Germinal center (tissue), 1 donor: ENCODE results near the gene CLMN.

ENCODE experiments used
- DNase-seq: peaks from one replicate; pipeline ENCODE4 v3.0.0; 2012; ENCODE audit warnings: mixed read lengths, low spot score

Gene CLMN

DNA sequence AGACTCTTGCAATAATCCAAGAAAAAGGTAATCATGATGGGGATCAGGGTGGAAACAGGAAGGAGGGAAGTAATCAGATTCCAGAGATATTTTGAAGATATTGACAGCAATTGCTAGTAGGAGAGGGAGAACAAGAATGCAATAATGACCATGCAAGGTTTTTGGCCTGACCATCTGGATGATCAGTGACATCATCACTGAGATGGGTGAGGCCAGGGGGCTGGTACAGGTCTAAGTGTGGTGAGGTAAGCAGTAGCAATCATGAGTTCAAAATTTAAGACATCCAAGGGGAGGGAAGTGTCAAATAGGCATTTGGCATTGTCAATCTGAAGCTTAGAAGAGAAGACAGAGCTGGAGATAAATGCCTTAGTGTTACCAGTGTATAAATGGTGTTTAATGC lies 24.8 kb upstream of the CLMN start:
- no peak for DNase-seq

DNA sequence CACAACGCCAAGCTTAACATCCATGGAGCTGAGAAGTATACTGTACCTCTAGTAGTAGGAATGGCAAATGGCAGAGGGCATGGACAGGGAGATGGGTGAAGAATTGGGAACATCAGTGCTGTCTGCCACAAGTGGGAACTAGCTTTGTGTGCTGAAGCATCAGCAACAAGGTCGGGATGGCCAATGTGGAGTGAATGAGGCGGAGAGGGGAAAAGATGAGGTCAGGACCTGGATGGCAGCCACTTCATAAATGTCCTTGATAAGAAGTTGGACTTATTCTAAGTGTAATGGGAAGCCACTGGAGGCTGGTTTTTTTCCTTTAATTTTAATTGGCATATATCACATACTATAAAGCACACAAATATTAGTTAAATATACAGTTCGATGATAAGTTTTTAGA lies 21.9 kb upstream of the CLMN start:
- DNase-seq = no peak

DNA sequence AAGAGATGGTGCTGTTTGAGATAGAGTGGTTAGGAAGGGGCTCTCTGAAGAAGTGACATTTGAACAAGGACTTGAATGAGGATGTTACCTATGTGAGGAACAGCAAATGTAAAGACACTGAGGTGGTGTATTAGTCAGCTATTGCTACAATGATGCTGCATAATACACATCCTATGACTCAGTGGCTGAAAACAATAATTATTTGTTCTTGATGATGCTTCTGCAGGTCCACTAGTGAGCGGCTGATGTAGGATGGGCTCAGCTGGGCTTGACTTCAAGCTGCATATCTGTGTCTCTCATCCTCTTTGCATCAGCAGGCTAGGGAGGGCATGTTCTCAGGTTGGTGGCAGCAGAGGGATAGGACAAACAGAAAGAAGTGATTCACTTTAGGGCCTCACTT lies 21.4 kb upstream of the CLMN start:
- no peak for DNase-seq

DNA sequence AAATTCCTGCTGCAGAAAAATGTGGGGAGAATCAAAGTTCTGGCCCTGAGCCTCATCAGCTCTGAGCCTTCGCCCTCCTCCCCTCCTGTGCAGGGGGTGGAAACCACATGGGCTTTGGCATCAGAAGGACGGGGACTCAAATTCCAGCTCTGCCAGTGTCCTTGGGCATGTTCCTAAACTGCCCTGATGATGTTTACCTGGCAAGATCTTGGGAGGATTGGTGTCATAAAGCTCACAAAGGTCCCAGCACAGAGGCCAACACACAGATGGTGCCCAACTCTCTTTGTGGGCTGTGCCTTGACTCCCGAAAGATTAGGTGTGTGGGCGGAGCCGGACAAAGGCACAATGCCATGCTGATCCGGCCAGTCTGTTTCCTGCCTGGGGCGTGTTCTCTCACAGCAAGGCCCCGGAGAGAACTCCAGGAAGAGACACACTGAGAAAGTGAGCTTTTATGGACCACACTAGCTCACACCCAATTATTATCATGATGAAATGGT lies 20.5 kb upstream of the CLMN start:
- no peak for DNase-seq

DNA sequence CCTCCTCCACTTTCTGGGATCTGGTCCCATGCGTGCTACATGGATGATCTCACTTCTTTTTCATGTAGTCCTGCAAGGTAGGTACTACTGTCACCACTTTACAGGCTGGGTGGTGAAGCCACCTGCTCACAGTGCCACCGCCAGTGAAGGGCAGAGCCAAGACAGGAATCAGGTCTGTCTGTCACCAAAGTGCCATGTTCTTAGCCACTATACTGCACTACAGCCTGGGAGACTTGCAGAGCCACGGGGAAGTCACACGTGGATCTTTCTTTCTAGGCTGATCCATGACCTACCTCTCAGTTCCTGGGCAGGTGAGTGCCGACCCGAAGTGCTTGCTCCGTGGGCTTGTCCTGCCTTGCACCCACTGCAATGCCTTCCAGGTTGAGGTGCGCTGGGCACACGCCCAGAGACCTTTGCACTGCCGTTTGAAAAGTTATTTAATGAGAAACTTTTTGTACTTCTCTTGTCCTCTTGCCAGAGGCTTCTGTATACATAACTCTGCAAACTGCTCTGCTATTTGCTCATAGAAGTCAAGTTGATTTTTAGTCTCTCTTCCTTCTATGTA lies 19.7 kb upstream of the CLMN start:
- no peak for DNase-seq

DNA sequence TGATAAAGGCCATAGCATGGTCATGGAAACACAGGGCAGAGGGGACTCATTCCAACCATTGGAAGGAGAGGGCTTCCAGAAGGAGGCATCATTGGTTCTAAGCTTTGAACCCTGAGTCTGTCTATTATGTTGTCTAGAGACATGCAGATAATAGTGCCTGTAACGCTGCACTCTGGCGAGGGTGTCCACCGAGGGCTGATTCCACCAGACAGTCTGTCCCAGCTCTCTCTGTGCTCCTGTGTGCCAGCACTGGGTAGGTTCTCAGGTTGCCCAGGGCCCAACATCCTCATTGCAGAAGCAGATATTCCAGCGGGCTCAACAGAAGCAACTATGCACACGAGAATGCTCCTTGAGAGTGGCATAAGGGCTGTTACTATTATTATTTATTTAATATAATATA lies 18.7 kb upstream of the CLMN start:
- no peak for DNase-seq

DNA sequence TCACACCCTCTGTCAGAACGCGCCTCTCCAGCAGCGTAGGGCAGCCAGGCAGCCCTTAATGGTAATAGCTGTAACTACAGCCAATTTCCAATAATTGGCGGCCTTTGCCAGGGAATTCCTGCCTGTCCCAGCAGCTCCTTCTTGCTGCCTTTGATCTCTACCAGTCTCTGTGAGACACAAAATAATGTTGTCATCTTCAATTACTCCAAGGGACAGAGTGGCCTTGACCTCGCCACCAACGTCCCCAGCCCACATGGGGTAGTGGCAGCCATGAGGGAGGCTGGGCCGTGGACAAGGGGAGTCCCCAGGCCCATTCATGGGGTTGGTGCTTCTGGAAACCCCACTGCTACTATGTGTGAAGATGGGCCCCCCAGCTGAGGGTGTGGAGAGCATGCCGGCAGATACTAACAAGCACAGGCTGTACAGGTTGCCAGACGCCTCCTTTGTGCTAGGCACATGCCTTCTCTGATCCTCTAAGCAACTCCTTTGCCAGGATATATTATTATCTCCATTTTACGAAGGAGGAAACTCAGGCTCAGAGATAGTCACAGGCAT lies 17.4 kb upstream of the CLMN start:
- no peak for DNase-seq

DNA sequence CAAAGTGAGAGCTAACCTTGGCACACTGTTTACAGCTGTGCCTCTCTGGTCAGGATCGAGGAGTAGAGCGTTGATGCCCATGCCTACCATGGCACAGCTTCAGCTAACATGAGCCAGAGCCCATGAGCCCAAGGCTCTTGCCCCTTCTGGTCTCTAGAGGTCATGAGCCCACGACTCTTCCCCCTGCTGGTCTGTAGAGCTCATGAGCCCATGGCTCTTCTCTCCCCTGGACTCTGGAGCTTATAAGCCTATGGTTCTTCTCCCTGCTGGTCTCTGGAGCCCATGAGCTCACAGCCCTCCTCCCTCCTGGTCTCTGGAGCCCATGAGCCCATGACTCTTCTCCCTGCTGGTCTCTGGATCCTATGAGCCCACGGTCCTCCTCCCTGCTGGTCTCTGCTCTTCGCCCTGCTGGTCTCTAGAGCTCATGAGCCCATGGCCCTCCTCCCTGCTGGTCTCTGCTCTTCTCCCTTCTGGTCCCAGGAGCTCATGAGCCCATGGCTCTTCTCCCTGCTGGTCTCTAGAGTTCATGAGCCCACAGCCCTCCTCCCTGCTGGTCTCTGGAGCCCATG lies 16.6 kb upstream of the CLMN start:
- DNase-seq = no peak

DNA sequence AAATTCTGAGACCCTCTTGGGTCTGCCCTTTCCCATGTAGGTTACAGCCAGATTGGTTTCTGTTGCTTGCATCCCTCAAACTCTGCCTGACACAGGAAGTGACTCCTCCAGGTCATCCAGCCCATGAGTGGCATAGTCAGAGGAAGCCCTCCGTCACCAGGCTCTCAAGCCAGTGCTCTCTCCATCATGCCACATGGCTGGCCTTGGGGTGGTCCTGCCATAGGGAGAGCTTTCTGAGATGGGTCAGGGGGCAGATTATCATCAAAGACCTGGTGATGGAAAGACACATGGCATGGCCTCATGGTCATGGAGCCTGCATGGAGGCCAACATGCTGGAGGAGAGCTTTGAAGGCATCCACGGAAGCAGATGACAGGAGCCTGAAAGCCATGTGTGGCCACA lies 15.4 kb upstream of the CLMN start:
- DNase-seq = no peak

DNA sequence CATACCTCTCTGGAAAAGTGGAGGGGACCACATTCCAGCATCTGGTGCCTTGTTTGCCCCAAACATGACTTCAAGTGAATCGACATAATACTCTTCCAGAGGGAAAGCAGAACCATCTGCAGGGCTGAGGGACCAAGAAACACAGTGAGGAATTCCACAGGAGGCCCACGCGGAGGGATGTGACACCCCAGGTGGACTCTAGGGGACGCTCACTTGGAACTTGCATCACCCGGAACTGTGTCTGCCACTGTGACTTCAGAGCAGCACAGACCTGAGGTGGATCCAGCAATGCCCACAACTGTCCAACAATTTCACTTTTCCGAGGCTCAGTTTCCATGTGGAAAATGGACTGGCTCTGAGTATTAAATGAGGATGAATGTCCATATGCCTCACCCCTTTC lies 14.3 kb upstream of the CLMN start:
- DNase-seq = no peak

DNA sequence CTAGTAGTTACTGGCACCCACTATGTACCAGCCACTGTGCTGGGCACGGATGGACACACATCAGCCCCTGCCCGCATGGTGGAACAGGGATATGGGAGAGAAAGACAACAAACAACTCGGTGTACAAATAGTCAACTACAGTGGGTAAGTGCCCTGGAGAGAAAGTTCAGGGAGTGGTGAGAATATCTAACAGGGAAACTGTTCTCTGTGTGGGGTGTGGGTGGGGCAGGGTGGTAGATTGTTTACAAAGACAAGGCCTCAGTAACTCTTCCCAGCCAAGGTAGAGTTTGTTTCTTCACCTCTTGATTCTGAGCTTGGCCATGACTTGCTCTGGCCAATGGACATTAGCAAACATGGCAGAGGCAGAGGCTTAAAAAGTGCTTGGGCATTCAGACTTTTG lies 12.9 kb upstream of the CLMN start:
- no peak for DNase-seq

DNA sequence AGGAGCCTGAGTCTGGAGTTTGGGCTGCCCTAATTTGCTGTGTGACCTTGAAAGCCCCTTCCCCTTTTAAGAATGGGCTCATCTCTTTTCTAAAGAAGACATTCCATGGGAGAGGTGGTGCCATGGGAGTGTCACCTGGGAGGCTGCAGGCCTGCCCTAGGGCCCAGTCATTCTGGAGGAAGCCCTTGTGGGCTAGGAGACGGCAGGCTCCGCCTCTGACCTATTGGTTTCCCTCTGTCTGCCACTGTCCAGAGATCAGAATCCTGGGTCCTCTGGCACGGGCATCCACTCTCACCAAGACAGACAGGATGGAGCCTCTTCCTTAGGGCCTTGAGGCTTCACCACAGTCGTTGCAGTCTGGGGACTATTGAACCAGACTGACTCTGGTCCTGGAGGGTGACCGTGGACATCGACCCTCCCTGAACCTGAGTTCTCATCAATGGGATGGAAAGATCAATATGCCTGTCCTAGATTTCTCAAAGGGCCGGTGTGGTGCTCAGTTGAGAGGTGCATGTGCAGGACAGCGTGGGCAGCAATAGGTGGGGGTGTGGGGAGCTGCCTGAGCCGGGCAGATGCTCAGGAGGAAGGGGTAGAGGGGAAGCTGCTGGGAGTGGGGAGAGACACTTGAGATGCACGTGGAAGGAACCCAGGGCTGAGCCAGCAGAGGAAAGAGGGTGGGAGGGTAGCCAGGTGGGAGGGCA lies 12.2 kb upstream of the CLMN start:
- DNase-seq = no peak

DNA sequence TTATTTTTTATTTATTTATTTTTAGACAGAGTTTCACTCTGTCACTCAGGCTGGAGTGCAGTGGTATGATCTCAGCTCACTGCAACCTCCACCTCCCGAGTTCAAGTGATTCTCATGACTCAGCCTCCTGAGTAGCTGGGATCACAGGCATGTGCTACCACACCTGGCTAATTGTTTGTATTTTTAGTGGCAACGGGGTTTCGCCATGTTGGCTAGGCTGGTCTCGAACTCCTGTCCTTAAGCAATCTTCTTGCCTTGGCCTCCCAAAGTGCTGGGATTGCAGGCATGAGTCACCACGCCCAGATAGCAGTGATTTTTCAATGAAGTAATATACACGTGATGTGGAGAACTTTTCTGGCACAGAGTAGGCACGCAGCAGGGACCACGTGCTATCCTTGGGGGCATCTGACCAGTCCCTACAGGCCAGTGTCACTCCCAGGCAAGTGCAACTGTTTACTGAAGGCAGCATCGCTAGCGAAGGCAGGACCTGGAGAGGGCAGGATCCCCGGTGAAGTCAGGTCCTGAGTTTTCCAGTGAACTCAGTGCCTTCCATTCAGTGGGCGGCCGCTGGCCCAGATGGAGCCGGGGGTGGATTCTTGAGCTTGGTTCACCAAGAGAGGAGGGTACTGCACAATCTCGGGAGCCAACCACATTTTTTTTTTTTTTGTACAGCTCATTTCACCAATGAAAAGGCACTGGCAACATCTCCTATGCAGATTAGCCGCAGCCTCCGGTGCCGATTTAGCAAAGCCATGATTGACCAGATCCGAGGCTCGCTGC lies 11.1 kb upstream of the CLMN start:
- no peak for DNase-seq

DNA sequence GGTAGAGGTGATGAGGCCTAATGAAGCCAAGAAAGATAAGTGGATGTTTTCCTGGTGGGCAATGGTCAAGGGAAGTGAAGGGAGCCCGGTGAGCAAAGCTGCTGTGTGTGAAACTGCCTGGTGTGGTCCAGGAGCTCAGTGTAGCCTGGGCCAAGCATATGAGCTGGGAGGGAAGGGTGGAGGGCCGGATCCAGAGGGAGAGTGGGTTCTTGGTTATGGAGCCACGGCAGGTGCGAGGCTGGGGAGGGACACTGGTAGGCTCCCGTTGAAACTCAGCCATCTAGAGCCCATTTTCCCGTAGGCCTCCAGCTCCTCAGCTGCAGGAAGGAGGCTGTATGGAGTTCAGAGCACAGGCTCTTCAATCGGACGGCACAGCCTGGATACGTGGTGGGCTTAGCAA lies 10.2 kb upstream of the CLMN start:
- no peak for DNase-seq

DNA sequence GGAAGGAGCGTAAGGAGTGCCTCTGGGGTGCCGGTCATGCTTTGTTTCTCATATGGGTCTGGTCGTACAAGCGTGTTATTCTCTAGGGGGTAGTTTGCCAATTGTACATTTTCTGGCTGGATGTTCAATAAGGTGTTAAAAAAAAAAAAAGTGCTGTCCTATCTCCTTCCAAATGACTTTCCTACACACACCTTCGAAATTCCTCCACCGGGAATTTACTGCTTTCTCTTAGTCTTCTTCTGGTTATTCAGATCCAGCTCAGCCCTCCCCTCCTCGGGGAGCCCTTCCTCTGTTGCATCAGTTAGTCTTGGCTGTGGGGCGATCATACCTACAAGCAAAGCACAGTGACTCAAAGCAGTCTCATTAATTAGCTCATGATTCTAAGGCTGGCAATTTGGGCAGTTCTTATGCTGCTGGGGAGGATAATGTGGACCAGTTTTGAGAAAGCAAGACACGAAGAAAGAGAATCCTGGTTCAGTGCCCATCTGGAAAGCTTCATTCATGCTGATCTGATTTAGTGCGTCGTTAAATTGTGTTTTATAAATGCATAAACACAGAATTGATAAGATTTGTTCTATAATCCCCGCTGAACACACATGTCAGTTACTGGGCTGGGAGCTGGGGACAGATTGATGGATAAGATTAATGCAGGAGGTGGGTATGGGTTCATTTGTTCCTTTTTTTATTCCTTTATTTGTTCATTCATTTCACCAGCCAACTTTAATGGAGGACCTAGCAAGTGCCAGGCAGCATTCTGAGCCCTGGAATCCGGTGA lies 9.2 kb upstream of the CLMN start:
- no peak for DNase-seq

DNA sequence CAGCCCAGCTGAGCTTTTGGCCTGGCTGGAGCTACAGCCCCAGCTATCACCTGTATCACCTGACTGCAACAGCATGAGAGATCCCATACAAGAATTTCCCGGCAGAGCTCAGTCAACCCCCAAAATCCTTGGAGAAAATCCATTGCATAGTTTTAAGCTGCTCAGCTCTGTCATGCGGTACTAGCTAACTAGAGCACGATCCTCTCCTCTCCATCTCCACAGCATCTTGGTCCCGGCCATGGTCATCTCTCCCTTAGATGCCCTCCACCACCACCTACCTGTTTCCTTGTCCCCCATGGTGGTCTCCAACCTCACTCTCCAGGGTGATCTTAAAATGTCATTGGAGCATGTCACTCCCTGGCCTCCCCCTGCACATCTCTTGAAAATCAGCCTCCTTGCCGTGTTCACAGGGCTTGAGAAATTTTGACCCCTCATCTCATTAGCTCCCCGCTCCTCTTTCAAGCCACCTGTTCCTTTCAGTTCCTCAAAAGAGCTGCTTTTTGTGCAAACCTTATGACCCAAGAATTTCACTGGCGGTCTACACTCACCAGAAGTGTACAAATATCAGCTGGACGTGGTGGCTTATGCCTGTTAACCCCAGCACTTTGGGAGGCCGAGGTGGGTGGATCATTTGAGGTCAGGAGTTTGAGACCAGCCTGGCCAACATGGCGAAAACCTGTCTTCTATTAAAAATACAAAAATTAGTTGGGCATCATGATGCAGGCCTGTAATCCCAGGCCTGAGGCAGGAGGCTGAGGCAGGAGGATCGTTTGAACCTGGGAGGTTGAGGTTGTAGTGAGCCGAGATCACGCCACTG lies 8.1 kb upstream of the CLMN start:
- DNase-seq = peak; percentile 64

DNA sequence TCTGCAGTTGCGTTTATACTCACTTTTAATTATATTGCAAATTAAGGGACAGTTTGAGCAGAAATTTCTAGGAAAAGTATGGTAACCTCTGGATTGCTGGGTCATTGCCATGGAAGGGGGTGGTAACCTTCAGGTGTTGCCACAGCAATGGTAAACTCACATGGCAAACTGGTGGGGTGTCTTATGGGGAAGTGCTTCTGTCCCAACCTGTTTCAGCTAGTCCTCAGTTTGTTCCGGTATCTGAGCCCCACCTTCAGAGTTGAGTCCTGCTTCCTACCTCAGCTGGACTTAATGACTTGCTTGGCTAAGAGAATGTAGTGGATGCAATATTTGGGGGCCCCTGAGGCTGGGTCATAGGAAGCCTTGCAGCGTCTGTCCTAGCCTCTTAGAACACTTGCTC lies 7.3 kb upstream of the CLMN start:
- DNase-seq = peak; percentile 46

DNA sequence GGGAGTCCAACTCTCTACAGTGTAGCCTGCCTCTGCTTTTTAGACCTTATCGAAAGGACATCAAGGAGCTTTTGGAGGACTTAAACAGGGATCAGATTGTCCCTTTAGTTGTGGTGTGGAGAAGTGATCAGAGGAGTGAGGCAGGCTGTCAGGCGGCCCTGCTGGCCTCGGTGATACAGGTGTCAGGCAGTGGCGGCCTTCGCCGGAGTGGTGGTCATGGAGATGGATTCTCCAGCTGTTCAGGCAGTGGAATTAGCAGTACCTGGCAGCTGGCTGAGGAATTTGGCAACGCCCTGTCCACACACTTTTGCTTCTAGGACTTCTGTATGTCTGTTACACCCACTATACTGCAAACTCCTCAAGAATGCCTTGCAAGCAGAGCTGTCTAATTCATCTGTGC lies 4.2 kb upstream of the CLMN start:
- no peak for DNase-seq

DNA sequence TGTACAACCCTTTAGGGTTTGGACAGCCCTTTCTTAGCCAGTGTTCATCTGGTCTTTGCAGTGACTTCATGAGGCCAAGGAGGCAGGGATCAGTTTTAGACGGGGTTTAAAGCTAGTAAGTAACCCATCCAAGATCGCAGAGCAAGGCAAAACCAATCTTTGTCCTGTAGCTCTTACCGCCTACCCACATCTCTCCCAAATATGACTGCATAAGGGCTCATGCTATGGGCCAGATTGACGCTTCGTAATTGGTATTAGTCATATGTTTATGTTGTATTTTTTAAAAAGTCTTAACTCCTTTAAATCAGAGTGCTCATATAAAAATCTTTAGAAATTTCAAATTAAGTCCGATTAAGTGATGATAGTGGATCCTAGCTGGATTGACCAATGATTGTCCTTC lies 3.7 kb upstream of the CLMN start:
- DNase-seq = no peak

DNA sequence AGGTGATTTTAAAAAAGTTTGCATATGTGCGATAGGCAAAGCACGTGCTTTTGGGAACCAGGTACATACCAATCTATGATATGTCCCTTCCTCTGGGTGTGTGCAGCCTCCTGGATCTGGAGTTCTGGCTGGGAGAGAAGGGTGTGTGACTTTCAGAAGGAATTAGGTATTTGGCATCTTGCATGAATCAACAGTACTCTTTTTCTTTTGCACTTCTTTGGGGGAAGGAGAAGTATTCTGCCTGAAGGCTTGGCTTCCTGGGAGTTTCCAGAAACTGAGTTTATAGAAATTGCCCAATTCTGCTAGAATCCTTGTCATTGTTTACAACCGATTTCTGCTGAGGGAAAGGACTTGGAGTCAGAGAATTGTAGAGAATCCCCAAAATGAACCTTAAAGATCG lies 2.9 kb upstream of the CLMN start:
- no peak for DNase-seq
